GM21390 (cell line): ENCODE data around the gene YJEFN3.

ENCODE experiments used
- ATAC-seq: cut with Tn5 transposase; IDR thresholded peaks from one replicate; pipeline ENCODE4 v1.9.1; 2021; ENCODE audit not compliant: unreplicated experiment

YJEFN3 gene

DNA sequence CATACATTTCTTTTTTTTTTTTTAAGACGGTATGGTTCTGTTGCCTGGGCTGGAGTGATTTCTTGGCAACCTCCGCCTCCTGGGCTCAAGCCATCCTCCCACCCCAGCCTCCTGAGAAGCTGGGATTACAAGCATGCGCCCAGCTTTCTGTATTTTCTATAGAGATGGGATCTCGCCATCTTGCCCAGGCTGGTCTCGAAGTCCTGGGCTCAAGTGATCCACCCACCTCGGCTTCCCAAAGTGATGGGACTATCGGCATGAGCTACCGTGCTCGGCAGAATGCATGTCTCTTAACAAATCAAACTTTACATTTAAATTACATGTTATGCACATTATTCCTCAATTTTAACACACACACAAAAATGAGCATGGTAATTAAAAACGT is 11.5 kb upstream of the YJEFN3 start:
- ATAC-seq = no peak

- ATAC-seq = no peak
Observed at GRCh38 chr19:19520989-19521388, 7.7 kb upstream of the YJEFN3 start.

DNA sequence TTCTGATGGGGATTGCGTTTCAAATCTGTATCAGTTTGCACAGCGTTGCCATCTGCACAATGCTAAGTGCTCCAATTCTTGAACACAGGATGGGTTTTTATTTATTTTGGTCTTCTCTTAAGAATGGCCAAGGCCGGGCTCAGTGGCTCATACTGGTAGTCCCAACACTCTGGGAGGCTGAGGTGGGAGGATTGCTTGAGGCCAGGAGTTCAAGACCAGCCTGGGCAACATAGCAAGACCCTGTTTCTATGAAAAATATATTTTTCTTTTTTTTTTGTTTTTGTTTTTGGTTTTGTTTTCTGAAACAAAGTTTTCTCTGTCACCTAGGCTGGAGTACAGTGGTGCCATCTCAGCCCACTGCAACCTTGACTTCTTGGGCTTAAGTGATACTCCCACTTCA is 5.5 kb upstream of the YJEFN3 start:
- no peak for ATAC-seq

GRCh38 chr19:19524053-19524452 is 4.7 kb upstream of the YJEFN3 start:
- no peak for ATAC-seq

DNA sequence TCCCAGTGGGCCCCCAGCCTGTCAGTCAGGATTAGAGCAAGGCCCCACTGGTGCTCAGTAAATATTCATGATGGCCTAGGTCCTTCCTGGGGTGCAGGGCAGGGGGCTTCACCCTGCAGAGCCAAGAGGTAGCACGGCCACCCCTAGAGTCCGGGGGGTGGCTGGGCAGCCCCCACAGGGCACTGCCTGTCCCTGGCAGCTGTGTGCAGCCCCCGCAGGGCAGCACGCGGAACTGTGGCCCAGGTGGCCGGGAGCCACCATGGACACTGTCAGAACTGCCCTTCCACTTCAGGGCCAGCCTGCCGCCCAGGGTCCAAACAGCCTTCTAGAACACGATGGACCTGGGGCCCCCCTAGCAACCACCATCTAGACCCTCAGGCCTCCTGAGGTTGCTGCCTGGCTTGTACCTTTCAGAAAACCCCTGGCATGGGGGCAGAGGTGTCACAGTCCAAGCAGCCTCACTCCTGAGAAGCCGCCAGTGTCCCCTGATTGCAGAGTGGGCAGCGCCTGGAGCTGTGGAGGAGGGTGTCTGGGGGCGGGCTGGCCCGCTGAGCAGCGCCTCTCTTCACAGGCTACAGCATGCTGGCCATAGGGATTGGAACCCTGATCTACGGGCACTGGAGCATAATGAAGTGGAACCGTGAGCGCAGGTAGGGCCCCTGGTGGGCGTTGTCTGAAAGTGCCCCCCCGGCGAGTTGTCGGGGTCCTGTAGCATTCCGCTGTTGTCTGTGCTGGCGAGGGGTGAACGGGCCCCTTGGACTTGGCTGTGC is 2.9 kb upstream of the YJEFN3 start:
- no peak for ATAC-seq

- ATAC-seq = no peak
Observed at GRCh38 chr19:19526581-19527370, 1.9 kb upstream of the YJEFN3 start.

GRCh38 chr19:19527371-19527656 is 1.4 kb upstream of the YJEFN3 start:
- ATAC-seq = no peak

GRCh38 chr19:19527674-19528625 is 761 bp upstream of the YJEFN3 start:
- no peak for ATAC-seq

- ATAC-seq = no peak
Observed at GRCh38 chr19:19529783-19530422, 1.2 kb downstream of the YJEFN3 start.

- no peak for ATAC-seq
Observed at GRCh38 chr19:19530423-19530804, 1.7 kb downstream of the YJEFN3 start.

DNA sequence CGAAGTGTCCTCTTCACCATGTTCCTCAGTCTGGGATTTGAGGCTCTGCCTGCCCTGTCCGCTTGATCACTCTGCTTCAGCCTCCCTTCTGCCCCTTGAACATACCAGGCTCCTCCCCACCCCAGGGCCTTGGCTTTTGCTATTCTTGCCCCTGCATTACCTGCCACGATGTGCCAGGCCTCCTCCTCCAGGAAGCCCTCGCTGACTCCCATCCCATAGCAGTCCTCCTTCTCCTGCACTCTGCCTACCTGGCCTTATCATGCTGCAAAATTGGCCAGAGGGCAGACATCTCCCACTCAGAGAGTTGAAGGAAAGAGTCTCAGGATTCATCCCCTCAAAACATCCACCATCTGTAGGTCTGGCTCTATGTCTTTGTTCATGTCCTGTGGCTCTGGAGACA is 2.2 kb downstream of the YJEFN3 start:
- ATAC-seq = no peak

DNA sequence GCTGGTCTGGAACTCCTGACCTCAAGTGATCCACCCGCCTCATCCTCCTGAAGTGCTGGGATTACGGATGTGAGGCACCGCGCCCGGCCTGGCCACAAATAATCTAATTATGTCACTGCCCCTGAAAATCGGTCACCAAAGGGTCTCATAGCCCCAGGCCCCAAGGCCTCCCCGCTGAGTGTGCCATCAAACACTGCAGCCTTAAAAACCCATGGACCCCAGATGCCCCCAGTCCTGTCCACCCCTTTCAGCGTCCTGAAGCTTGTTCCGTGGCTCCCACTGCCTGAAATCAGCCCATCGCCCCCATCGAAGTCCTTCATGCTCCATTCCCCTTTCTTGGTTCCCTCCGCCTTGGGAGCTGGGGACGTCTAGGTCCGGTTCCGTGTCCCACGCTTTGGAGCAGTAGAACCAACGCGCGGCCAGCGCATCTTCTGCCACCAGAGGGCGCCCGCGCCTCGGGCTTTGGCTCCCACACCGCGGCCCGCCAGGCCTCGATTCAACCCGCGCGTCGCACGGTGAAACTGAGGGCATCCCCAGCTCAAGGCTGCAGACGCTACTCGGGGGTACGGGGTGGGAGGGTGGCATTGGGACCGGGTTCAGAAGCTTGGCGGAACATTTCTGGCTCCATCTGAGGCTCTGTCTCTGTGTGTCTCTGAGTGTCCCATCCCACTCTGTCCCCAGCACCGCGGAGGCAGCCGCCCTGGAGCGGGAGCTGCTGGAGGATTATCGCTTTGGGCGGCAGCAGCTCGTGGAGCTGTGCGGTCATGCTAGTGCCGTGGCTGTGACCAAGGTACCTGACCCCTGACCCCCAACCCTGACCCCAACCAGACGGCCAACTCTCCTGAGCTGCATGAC is 3.5 kb downstream of the YJEFN3 start:
- no peak for ATAC-seq

DNA sequence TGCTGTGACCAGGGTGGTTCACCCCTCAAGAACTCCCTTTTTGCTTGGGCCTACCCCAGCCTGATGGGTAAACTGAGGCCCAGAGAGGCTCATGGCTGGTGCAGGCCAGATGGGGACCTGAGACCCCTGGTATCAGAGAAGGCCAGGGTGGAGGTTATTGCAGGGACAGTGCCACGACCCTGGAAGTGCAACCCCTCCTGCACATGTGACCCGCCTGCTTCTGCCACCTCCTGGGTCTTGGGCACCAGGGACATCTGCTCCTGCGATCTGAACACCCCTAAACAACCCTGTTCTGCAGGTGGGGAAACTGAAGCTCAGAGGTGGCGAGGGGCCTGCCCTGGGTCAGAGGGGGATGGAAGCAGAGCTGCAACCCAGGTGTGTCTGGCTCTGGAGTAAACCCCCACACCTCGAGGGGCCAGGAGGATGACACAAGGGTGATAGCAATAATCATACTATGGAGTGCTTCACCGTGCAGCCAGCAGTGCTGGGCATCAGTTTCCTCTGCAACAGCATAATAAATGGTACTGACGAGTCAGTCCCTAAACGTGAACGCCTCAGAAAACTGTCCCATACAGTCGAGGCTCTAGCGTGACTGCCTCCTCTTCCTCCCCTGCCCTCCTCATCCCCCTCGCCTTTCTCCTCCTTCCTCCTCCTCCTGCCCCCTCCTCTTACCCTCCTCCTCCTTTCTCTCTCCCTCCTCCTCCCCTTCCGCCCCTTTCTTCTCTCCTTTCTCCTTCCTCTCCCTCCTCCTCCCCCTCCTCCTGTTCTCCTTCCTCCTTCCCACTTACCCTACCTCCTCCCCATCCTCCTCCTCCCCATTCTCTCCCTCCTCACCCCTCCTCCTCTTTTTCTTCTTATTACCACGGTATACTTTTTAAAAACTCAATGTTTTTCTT is 4.3 kb downstream of the YJEFN3 start:
- no peak for ATAC-seq

GRCh38 chr19:19533841-19534240 is 5.1 kb downstream of the YJEFN3 start:
- ATAC-seq = no peak

- no peak for ATAC-seq
Observed at GRCh38 chr19:19534556-19535265, 6.0 kb downstream of the YJEFN3 start.

- ATAC-seq = no peak
Observed at GRCh38 chr19:19535311-19536191, 6.8 kb downstream of the YJEFN3 start.
